ENCODE results near the gene CALCA. TPM values are rescaled to one million over a fixed set of nuclear protein-coding genes. Genes with fewer than 3 reads are reported as not detected.
"Not testable (repeated sequence)": the region's sequence is repeated elsewhere in the genome, so short reads cannot be mapped to it uniquely, and the experiment has no call there.

Gene CALCA
- 1 to 10 TPM in 1 of 3 donors, under 1 TPM in 1, not detected in 1; 0.15 to 1.1 TPM for polyA plus RNA-seq

GRCh38 chr11:14971865-14972580 lies at the start of gene CALCA:
Gene CALCA, minus strand, starts transcription at chr11:14972351. Its CDS starts 1,159 bp downstream, at chr11:14971192.
- no peak within 1 kb of the TSS for H3K27ac ChIP-seq (ENCODE audit: low read depth, low read length)
- WGBS, 3 donors = 5 to 9% (median 8%) methylated on average over 40 of the region's 40 CpGs

DNA sequence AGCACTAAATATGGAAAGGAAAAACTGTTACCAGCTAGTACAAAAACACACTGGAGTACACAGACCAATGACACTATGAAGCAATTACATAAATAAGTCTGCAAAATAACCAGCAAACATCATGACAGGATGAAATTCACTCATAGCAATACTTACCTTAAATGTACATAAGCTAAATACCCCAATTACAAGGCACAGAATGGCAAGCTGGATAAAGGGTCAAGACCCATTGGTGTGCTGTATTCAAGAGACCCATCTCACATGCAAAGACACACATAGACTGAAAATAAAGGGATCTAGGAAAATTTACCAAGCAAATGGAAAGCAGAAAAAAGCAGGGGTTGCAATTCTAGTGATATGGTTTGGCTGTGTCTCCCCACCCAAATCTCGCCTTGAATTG lies 44.0 kb upstream of the CALCA start:
- 88 to 96% (median 93%) methylated on average over 1 of the region's 1 CpG for WGBS, 3 donors
- H3K27ac ChIP-seq (ENCODE audit: low read depth, low read length) = no peak overlapping the region

DNA sequence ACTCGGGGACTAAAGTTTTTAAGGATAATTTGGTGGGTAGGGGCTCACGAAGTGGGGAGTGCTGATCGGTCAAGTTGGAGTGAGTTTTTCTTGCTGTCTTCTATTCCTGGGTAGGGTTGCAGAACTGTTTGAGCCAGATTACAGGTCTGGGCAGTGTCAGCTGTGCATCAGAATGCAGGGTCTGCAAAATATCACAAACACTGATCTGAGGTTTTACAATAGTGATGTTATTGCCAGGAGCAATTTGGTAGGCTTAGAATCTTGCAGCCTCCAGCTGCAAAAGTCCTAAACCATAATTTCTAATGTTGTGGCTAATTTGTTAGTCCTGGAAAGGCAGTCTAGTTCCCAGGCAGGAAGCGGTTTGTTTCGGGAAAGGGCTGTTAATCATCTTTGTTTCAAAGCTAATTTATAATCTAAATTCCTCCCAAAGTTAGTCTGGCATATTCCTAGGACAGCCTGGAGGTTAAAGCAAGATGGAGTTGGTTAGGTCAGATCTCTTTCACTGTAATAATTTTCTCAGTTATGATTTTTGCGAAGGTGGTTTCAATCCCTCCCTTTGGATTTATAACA lies 39.7 kb upstream of the CALCA start:
- H3K27ac ChIP-seq (ENCODE audit: low read depth, low read length) = no peak overlapping the region
- 30 to 46% (median 36%) methylated on average over 6 of the region's 6 CpGs for WGBS, 3 donors

- H3K27ac ChIP-seq (ENCODE audit: low read depth, low read length) = no peak overlapping the region
These were observed 38.7 kb upstream of the CALCA start for GRCh38 chr11:15010865-15011264.

GRCh38 chr11:15006139-15006759 lies 34.1 kb upstream of the CALCA start:
- no peak overlapping the region for H3K27ac ChIP-seq (ENCODE audit: low read depth, low read length)
- WGBS, 3 donors = 53 to 66% (median 56%) methylated on average over 5 of the region's 5 CpGs

- 65 to 81% (median 69%) methylated on average over 3 of the region's 3 CpGs for whole genome bisulfite sequencing, 3 donors
- not testable (repeated sequence) for H3K27ac ChIP-seq (ENCODE audit: low read depth, low read length)
These were observed 16.0 kb upstream of the CALCA start for GRCh38 chr11:14988133-14988532.

DNA sequence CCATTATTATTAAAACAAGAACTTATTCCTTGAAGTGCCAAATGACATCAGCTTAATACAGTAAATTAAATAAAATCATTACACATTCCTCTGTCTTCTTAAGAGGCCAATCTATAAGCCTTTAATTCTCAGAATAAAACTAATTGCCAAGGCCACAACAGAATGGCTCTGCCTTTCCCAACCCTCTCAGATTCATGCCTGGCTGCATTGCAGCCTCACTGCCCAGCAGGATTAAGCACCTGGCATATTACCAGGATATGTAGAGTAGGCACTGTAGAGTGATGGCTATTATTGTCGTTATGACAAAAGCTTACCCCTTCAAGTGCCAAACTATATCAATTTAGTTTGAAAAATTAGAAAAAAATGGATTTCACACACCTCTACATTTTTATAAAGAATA lies 9.4 kb upstream of the CALCA start:
- whole genome bisulfite sequencing, 3 donors = 62 to 76% (median 63%) methylated on average over 1 of the region's 1 CpG

GRCh38 chr11:14980854-14981253 lies 8.7 kb upstream of the CALCA start:
- WGBS, 3 donors = 58 to 79% (median 68%) methylated on average over 3 of the region's 3 CpGs
- no peak overlapping the region for H3K27ac ChIP-seq (ENCODE audit: low read depth, low read length)

More for the DNA sequence above, 9.4 kb upstream of the CALCA start:
- H3K27ac ChIP-seq (ENCODE audit: low read depth, low read length) = no peak overlapping the region

DNA sequence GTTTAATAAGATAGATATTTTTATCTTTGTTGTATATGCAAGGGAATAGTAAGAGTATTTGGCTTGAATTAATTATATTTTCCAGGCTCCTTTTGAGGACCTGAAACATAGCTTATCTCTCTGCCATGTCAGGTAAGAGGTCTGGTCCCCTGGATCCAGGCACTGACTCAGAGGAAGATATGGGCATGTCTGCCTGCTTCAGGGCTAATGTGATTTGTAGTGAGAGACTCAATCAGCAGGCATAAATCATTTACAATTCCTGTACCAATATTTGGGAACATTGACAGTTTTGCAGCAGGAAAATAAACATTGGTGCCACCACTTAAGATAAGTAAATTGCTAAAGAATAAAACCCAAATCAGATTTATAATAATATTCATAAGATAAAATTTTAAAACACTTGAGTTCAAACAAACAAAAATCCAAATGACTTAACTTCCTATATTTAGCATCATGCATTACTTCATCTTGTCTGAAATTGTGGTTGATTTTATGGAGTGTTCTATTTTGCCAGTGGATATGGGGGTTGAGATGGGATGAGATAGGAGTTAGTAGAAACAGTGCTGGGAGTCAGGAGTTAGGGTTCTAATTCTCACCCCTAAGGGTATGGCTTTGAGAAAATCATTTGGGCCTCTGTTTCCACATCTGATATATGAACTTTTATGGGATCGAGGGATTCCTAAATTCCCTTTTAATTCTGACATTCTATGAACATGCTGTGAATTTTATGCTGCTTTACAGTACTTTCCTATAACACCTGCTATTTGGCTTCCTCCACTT lies 5.1 kb upstream of the CALCA start:
- no peak overlapping the region for H3K27ac ChIP-seq (ENCODE audit: low read depth, low read length)
- 83 to 95% (median 88%) methylated on average over 1 of the region's 1 CpG for WGBS, 3 donors

GRCh38 chr11:14975252-14975587 lies 3.1 kb upstream of the CALCA start:
- no peak overlapping the region for H3K27ac ChIP-seq (ENCODE audit: low read depth, low read length)
- WGBS, 3 donors = 5% methylated on average over 12 of the region's 12 CpGs

DNA sequence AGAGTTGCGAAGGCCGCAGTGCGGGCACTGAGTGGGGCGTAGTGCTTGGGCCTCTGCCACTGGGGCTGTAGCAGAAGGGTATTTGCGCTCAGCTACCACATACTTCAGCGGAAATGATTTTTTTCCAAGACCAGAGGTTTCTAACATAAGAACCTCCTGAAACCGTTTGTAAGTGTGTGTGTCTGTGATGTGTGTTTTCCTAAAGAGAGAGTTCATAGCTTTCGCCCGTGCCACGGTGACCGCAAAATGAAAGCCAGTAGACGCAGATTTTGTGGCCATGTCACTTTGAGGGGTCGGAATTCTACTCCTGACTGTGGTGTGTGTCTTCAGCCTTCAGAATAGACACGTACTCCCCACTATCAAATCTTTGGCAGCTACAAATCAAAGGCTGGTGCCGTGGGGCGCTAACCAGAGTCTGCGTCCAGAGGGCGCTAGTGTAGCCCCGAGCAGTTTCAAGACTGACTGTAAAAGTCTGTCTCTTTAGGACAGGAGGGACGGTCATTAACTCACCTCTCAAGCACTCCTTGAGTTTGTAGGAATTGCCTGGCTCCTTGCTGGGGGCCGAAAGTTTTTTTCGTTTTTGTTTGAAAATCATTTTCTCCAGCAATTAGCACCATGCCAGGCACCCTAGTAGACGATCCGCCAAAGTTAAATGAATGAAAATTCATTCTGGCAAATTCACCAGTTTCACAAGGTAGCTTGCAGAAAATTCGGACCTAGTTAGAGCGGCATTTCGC lies 2.5 kb upstream of the CALCA start:
- H3K27ac ChIP-seq (ENCODE audit: low read depth, low read length) = no peak overlapping the region
- 4 to 8% (median 6%) methylated on average over 27 of the region's 27 CpGs for WGBS, 3 donors

DNA sequence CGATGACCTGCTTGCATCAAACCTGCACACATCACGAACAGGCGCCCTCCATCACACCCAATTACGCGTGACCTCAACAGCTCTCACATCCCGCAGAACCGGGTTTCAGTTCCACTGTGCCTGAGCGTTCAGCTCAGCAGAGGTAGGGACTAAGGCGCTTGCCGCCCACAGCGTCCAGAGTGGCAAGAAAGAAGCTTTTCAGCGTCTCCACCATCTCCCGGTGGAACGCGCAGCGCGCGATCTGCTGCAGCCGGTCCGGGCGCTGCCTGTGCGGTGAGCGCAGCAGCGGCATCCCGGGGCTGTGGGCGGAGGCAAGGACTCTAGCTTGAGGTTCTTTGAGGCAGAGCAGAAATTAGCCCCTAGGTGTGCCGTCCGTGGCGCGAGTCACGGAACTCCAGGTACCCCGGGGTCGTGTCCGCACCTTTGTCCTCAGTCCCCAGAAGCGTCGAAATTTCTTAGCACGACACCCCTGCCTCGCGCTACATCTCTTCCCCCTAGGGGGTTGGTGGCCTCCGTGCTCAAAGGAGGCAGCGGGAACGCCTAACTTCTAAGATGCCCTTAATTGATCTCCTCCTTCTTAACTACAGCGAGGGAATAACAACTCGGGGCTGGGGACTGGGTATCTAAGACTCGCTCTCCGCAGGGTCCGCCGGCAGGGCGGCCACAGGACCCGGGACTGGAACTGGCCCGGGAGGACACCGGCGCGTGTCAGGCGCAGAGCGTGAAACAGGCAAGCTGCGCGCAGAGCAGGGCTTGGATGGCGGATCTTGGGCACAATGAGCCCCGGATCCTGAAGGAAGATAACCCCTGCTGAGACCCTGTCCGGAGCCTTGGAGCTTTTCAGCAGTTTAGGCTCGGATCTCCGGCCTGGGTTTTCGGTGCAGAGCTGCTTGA lies 1.7 kb upstream of the CALCA start:
- H3K27ac ChIP-seq (ENCODE audit: low read depth, low read length) = no peak overlapping the region
- 3% methylated on average over 64 of the region's 64 CpGs for WGBS, 3 donors

- 11 to 21% (median 14%) methylated on average over 22 of the region's 22 CpGs for WGBS, 3 donors
- H3K27ac ChIP-seq (ENCODE audit: low read depth, low read length) = no peak overlapping the region
These were observed 687 bp upstream of the CALCA start for GRCh38 chr11:14972581-14973495.

DNA sequence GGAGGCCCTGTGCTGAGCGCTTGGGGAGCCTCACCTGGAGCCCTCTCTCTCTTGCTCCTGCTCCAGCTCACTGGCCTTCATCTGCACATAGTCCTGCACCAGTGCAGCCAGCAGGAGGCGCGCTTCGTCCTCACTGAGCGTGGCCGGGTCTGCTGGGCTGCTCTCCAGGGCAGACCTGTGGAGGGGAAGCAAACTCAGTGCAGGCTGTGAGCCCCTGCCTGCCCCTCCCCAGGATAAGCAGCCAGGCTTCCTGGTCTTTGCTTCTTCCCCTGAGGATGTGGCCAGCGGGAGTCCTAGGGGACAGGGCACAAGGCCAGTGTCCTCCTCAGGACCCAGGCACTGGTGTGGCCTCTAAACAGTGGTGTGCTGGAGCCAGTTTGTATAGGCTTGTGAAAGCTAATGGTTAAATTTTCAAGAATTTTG lies 2.2 kb downstream of the CALCA start:
- H3K27ac ChIP-seq (ENCODE audit: low read depth, low read length) = no peak overlapping the region
- WGBS, 3 donors = 11 to 24% (median 14%) methylated on average over 7 of the region's 7 CpGs

GRCh38 chr11:14967581-14968243 lies 4.4 kb downstream of the CALCA start:
- 78 to 84% (median 84%) methylated on average over 5 of the region's 5 CpGs for WGBS, 3 donors
- no peak overlapping the region for H3K27ac ChIP-seq (ENCODE audit: low read depth, low read length)

GRCh38 chr11:14956111-14956510 lies 16.0 kb downstream of the CALCA start:
- WGBS, 3 donors = 77 to 82% (median 78%) methylated on average over 2 of the region's 2 CpGs
- H3K27ac ChIP-seq (ENCODE audit: low read depth, low read length) = no peak overlapping the region
